ENCODE results near the gene PPP1R15B. TPM values are rescaled to one million over a fixed set of nuclear protein-coding genes. Genes with fewer than 3 reads are reported as not detected.

Gene PPP1R15B
- total RNA-seq, 1 donor from 2014 or later: 70.6 TPM

GRCh38 chr1:204413170-204413535 is 1.5 kb upstream of the PPP1R15B start:
- ATAC-seq (ENCODE audit: low read depth) (no peak), DNase-seq (no peak)
- Mint-ChIP-seq H3K9me3 (no peaks in the 10 kb centered on the region), H3K27ac (peak overlapping the region; percentile 99), H3K27me3 (no peaks in the 10 kb centered on the region), H3K4me3 (peak overlapping the region; percentile 32), H3K36me3 (ENCODE audit: low read depth) (peaks cover 33% of the 10 kb centered on the region), H3K4me1 (peaks cover 33% of the 10 kb centered on the region)
- intact Hi-C loops (cut with micrococcal nuclease): loop anchor here (2.0 to 10.0 kb wide), 4 partner anchors 18 to 1406 kb away; partner anchors contain the start of gene TMEM183A
- CTCF ChIA-PET: no interaction called here
- POLR2A ChIA-PET: interaction anchor here (0.6 to 5.0 kb wide), 2 partner anchors 81 to 101 kb away, joined by 3 to 17 read pairs; partner anchors contain the start of gene PIK3C2B
- no peak for TF ChIP-seq CTCF (IDR thresholded peaks at IDR 0.05)

GRCh38 chr1:204410688-204411450 is 748 bp downstream of the PPP1R15B start:
- DNase-seq (peak; percentile 25), ATAC-seq (ENCODE audit: low read depth) (peak; percentile 32)
- Mint-ChIP-seq H3K27ac (peak overlapping the region; percentile 99), H3K4me3 (peak overlapping the region; percentile 99), H3K36me3 (ENCODE audit: low read depth) (peaks cover 53% of the 10 kb centered on the region), H3K9me3 (no peaks in the 10 kb centered on the region), H3K27me3 (no peaks in the 10 kb centered on the region), H3K4me1 (peaks cover 29% of the 10 kb centered on the region)
- POLR2A ChIA-PET: interaction anchor here (1.0 to 5.0 kb wide), 10 partner anchors 12 to 153 kb away, joined by 3 to 17 read pairs (median 5); partner anchors contain the start of genes MDM4 and PIK3C2B
- CTCF ChIA-PET: interaction anchor here (1.0 to 2.5 kb wide), 4 partner anchors 12 to 396 kb away, joined by 3 to 24 read pairs (median 4); no protein-coding TSS in a partner anchor
- no peak for TF ChIP-seq CTCF (IDR thresholded peaks at IDR 0.05)
- intact Hi-C loops (cut with micrococcal nuclease): loop anchor here (1.0 to 10.0 kb wide), 5 partner anchors 8 to 1404 kb away; partner anchors contain the start of genes SNRPE and TMEM183A

- no peak for DNase-seq
- ATAC-seq (ENCODE audit: low read depth): no peak
- Mint-ChIP-seq H3K4me1 (peaks cover 32% of the 10 kb centered on the region), H3K4me3 (peak overlapping the region; percentile 99), H3K9me3 (no peaks in the 10 kb centered on the region), H3K27me3 (no peaks in the 10 kb centered on the region), H3K27ac (peak overlapping the region; percentile 99), H3K36me3 (ENCODE audit: low read depth) (peaks cover 56% of the 10 kb centered on the region)
- CTCF ChIA-PET: interaction anchor here (1.0 to 2.5 kb wide), 4 partner anchors 11 to 397 kb away, joined by 3 to 24 read pairs (median 4); no protein-coding TSS in a partner anchor
- no peak for TF ChIP-seq CTCF (IDR thresholded peaks at IDR 0.05)
- intact Hi-C loops (cut with micrococcal nuclease): loop anchor here (2.0 to 10.0 kb wide), 4 partner anchors 549 to 1403 kb away; partner anchors contain the start of genes SNRPE and TMEM183A
- POLR2A ChIA-PET: interaction anchor here (1.0 to 5.0 kb wide), 10 partner anchors 12 to 153 kb away, joined by 3 to 17 read pairs (median 5); partner anchors contain the start of genes MDM4 and PIK3C2B
Observed at GRCh38 chr1:204409836-204410687, 1.6 kb downstream of the PPP1R15B start.

GRCh38 chr1:204409123-204409522 is 2.5 kb downstream of the PPP1R15B start:
- Mint-ChIP-seq H3K36me3 (ENCODE audit: low read depth) (peaks cover 64% of the 10 kb centered on the region), H3K4me1 (peaks cover 37% of the 10 kb centered on the region), H3K9me3 (no peaks in the 10 kb centered on the region), H3K4me3 (peak overlapping the region; percentile 99), H3K27me3 (no peaks in the 10 kb centered on the region), H3K27ac (peak overlapping the region; percentile 68)
- no peak for TF ChIP-seq CTCF (IDR thresholded peaks at IDR 0.05)
- intact Hi-C loops (cut with micrococcal nuclease): no loop called here
- DNase-seq: no peak
- no peak for ATAC-seq (ENCODE audit: low read depth)
- ChIA-PET POLR2A (interaction anchor here (0.7 kb wide), 1 partner anchor 8 kb away, joined by 3 read pairs; no protein-coding TSS in a partner anchor), CTCF (interaction anchor here (2.5 kb wide), 1 partner anchor 10 kb away, joined by 24 read pairs; no protein-coding TSS in a partner anchor)
